NCI-H2171 treated with DMSO at 0.1 percent for 48 hours (cell line): Measurements from ENCODE around the gene KCNH1.

Experiments
- DNase-seq: peaks from one replicate; lab custom pipeline; 2025; lab: John Stamatoyannopoulos, UW

KCNH1 gene

DNA sequence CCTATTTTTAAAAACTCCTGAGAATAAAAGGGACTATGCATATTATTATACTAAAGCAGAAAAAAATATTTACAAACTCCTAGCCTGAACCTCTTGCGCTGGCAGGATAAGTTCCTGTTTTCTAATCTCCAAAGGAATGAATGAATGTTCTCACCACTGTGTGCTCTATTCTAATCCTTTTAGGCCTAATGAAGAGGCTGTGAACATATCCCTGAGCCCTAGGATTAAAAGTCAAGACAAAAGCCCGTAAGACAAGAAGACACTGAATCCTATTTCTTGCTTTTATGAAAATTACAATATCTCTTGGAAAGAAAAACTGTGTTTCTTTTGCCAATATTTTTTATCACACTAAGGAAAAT, 487.7 kb downstream of the KCNH1 start:
- DNase-seq: no peak

DNA sequence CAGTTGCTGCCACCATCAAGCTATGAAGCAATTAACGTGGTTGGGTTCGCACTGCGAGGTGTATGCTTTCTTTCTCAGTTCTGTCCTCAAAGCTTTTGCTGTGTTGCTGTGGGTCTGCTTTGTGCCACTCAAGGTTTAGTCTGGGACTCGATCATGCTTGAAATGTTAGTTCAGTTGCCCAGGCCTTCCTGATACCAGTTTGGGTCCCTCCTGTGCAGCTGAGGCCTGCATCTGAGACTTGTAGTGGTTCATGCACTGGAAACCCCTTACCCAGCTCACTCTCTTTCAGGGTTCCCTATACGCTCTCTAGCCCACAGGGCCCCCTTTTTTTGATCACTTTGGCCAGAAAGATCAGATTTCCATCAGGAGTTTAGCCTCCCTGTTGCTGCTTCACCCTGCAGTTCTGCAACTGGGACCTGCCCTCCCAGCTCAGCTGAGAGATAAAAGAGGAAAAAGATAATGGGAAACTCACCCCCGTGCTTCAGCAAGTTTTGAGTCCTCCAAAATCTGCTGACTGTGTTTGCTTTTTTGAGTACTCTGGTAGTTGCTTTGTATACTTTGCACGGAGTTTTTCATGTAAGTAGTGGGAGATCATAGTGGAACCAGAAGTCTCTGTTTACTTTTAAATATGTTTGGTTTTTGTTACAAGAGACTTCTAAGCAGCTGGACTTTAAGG, 488.2 kb downstream of the KCNH1 start:
- DNase-seq: no peak

DNA sequence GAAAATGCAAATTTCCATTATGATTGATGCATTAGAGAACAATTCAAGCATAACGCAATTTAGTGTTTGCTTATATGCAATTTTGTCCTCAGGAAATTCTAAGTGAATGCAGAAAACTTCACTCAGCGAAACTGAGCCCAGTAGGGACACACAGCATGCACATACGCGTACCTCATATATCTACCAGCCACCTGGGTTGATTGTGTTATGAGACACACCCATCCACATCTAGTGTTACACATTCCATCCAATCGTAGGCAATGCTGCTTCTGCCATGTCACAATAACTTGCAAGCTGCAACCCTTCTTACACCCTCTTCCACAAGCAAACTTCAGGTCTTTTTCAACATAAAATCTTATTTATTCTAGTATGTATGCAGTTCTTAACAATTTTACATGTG, 492.4 kb downstream of the KCNH1 start:
- DNase-seq: no peak

DNA sequence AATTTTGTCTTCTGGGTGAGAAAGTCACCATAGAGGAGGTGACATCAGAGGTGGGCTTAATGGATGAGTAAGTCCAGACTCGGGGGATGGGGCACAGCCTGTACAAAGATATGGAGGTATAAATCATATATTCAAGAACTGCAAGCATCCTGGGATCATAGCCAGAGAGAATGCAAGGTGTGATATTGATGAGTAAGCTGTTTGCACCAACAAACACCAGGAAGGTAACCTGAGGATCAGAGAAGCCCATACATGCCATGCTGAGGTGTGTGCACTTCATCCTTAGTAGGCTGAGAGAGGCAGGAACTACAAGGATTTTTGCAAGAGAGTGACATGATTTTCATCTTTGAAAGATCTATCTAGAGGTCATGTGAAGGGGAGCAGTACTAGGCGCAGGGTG, 498.8 kb downstream of the KCNH1 start:
- no peak for DNase-seq

DNA sequence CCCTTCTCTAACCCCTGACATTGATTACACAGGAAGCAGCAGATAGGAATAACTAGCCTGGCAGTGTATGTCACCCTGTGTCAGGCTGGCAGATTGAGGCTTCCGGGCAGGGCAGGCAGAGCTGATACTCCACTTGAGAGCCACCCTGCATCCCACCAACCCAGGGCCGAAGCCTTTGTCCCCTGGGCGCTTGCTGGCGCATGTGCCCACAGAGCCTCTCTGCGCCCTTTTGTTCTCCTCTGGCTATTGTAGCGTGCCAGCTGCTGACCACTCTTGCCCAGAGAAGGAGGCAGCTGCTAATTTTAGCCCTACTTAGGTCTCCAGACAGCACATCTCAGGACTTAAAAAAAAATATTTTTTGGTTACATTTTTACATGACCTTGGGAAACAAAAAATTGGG, 500.3 kb downstream of the KCNH1 start:
- no peak for DNase-seq

DNA sequence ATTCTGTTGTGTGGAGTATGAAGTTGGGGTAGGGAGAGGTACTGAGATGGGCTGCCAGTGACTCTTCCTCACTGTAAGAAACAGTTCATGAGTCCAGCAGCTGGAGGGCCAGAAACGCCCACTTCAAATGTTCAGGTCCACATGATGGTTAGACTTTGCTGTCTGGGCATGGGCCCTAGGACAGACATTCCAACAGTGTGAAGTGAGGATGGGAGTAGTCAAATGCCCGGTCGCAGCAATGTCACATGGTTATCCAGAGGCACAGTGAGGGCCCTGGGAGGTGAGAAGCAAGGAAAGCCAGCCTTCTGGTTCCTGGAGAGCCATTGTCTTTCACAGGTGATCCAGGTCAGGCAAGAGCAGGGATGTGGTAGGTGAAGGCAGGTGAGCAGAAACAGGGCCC, 500.8 kb downstream of the KCNH1 start:
- no peak for DNase-seq

DNA sequence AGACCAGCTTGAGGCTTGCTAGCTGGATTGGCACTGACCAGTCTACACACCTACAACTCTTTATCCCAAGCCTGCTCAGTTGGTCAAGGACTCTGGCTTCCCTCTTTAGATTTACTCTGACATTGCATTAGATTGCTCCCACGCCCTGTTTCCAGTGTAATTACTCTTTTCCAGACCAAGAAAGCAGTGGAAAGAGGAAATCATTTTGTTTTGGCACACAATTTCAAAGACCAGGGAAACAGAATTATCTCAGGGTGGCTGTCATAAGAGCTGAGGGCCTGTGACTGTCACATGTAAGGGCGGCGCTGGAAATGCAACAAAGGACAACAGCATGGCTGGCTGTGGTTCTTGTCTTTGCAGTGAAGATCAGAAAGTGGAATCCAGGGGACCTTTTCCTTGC, 502.5 kb downstream of the KCNH1 start:
- no peak for DNase-seq

DNA sequence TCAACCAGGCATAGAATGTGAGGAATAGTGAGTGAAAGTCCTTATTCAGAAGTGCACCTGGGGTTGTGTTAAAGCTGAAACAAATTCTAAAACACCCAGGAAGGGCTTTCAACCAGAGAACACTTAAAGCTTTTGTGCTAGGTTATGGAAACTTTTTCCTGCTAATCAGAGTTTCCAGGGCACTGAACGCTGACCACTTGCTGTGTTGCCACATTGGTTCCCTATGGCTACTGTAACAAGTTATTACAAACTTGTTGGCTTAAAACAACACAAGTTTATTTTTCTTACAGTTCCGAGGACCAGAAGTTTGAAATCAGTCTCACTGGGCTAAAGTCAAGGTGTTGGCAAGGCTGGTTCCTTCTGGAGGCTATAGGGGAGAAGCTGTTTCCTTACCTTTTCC, 504.7 kb downstream of the KCNH1 start:
- no peak for DNase-seq

DNA sequence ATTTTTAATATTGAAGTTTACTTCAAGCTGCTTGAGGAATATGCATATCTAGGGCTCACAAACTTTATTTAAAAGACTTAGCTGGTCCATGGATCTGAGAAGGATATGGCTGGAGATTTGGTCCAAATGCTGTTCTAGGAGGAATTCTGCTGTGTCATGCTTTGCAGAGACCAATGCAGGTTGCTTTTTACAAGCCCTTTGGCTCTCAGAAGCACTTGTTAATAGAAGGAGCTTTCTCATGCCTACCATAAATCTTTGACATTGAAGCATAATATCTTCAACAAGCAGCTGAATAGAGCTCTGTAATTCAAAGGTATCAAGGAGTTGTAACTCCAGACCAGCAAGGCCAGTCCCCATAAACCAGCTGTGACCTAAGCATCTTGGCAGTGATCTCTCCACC, 506.2 kb downstream of the KCNH1 start:
- no peak for DNase-seq
